Muscle of arm (tissue), 14 donors: ENCODE data around the gene KIF12. TPM values are rescaled to one million over a fixed set of nuclear protein-coding genes. Genes with fewer than 3 reads are reported as not detected.
"Not testable (repeated sequence)": the region's sequence is repeated elsewhere in the genome, so short reads cannot be mapped to it uniquely, and the experiment has no call there.

Experiments used
- DNase-seq: peaks from one replicate; pipeline ENCODE4 v3.0.0-alpha.2; 2013
- long read RNA-seq, 11 donors: transcript quantifications; one replicate each; lab custom pipeline, GENCODE V29; 2026
- polyA plus RNA-seq, 12 donors: library from polyadenylated mRNA; unstranded; fragments of 120-200 nt; gene quantifications; one replicate each; pipeline ENCODE4 v1.2.1, GENCODE V29; 2013; ENCODE audit not compliant: insufficient read length in 12 of 12

Gene KIF12
- 10 to 100 TPM in 1 of 12 donors, 1 to 10 TPM in 3, under 1 TPM in 6, not detected in 2; 0.17 to 21.0 (median 0.68) TPM for polyA plus RNA-seq
- long read RNA-seq, donor 1, partial matches to known transcripts = 18 of 19 reads
- long read RNA-seq, donor 1, other reads (novel, unspliced or antisense) = 0 of 19 reads
- long read RNA-seq, donor 2 = 0 reads
- long read RNA-seq, donor 3 = 0 reads
- long read RNA-seq, donor 4 = 0 reads
- long read RNA-seq, donor 5 = 0 reads
- long read RNA-seq, donor 6 = 0 reads
- long read RNA-seq, donor 7 = 0 reads
- long read RNA-seq, donor 8 = 0 reads
- long read RNA-seq, donor 9 = 0 reads
- long read RNA-seq, donor 10 = 0 reads
- long read RNA-seq, donor 11 = 0 reads

DNA sequence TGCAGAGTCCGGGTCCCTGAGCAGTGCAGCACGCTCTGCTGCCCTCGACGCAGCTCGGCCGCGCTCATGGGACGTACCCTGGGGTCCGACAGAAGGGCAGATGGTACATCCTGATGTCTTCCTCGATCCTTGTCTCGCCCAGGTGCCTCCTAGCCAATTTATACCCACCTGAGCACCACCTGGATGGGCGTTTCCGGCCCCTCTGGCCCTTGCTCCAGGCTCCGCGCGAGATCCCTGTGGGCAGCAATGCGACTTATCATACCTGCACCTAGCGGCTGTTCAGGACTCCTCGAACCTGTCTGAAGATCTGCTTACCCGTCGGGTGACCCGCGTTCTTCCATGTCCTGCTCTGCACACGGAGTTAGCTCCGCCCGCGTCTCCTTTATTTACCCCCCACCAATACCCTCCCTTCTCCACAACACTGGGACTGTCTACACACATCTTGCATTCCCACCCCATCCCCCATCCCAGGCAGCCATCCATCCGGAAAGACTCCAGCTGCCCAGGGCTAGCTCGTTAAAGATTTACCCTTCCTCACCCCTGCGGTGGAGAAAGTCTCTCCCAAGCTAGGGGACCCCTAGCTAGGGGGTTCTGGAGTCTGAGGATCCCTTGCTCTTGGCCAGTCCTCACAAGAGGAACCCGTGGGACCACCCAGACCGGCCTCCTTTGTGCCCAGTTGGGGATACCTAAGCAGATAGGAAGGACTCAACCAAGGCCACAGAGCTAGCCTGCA lies at the start of gene KIF12:
TSS of gene KIF12 (minus strand) at position 357 of the 733 bp plus-strand sequence. CDS start at position 341, 16 bp downstream.
- DNase-seq = no peak

GRCh38 chr9:114146735-114147134 lies 47.6 kb upstream of the KIF12 start:
- no peak for DNase-seq

GRCh38 chr9:114143234-114143633 lies 44.1 kb upstream of the KIF12 start:
- DNase-seq = no peak

- peak; percentile 42 for DNase-seq
Observed at GRCh38 chr9:114141553-114142402, 42.7 kb upstream of the KIF12 start.

DNA sequence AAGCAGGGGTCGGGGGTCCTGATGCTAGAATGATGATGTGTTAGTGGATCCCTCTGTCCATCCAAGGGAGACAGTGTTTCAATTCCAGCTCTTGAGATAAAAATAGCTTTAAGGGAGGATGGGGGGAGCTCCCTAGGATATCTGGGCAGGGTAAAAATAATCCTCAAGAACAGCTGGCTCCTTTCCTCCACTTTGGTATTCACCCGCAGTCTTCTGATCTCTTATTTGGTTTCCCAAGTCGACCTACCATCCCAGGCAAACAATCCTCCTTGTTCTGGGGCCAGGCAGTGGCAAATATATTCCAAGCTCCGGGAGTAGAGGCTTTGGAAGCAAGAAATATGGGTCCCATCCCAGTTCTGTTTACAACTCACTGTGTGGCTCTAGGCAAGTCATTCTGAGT lies 41.8 kb upstream of the KIF12 start:
- no peak for DNase-seq

DNA sequence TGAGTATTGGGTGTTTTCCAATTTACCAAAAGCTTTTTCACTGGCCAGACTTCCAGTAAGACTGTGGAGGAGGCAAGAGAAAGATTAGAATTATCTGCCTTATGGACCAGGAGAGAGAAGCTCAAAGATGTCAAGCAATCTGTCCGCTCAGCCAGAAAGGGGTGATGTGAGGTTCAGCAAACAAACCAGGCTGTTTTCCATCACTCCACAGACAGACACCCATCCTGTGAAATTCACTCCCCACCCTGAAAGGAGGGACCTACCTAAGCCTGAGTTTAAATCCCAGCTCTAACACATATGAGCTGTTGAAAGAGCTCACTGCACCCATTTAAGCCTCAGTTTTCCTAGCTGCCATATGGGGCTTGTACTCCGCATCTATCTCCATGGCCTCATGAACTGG lies 41.3 kb upstream of the KIF12 start:
- no peak for DNase-seq

DNA sequence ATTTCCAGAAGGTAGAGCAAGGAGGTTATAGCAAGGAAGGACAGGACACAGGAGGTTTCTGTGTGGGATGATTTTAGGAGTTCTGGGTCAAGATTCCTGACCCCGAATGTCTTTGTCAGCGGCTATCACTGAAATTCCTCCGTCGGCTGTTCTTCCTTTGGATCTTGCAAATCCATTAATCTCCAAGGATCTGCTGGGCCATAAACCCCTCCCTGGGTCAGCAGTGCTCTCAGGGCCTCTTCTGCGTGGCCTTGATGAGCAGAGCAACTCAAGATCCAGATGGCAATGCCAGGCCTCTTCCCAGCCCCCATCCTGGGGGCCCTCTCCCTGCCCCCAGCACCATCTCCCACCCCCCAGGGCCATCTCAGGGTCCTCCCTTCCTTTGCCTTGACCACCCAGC lies 40.0 kb upstream of the KIF12 start:
- no peak for DNase-seq

GRCh38 chr9:114138552-114138971 lies 39.5 kb upstream of the KIF12 start:
- no peak for DNase-seq

- DNase-seq = no peak
Observed at GRCh38 chr9:114137831-114138230, 38.7 kb upstream of the KIF12 start.

- no peak for DNase-seq
Observed at GRCh38 chr9:114134827-114135396, 35.8 kb upstream of the KIF12 start.

DNA sequence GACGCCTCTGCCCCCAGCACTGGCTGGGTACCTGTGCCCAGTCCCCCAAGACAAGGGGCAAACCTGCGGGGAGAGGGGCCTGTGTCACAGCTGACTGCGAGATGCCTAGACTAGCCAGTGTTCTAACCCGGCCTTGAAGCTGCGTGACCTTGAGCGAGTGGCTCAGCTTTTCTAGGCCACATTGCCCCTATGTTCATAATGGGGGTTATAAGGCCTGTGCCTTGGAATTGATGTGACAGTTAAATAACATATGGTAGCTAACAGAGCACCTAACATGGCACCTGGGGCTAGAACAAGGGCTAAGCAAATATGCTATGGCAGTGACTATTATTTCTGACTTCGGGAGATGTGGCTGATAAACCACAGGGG lies 33.4 kb upstream of the KIF12 start:
- no peak for DNase-seq

DNA sequence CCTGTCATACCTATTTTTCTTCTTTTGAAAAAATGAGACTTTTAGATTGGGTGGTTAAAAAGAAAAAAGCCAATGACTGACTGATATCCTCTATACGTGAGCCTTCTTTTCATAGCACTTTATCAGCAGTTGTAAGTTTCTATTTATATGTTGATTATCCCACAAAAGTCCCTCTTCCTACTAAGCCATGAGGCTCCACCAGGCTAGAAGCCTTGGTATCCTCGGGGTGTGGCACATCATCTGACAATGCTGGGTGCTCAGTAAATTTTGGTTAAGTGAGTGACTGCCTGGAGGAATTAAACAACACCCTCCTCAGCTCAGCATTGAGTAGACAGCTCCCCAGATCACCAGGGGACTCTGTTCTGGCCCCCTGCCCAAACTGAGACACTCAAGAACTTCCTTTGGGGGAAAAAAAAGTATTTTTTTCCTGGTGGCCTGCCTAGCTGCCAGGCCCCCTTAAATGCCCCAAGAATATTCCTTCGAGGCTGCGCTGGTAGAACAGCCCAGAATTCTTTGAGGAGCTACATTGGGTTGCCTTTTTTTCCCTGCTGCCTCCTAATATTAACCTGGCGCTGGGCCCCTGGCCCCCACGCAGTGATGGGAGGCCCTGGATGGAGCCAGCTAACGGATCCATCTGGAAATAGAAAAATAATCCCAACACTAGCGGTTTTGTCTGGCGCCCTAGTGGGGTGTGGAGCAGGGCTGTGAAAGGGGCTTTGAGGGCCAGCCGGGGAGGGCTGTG lies 32.9 kb upstream of the KIF12 start:
- DNase-seq = peak; percentile 29

GRCh38 chr9:114130624-114131277 lies 31.7 kb upstream of the KIF12 start:
- DNase-seq = no peak

- no peak for DNase-seq
Observed at GRCh38 chr9:114130141-114130540, 31.0 kb upstream of the KIF12 start.

DNA sequence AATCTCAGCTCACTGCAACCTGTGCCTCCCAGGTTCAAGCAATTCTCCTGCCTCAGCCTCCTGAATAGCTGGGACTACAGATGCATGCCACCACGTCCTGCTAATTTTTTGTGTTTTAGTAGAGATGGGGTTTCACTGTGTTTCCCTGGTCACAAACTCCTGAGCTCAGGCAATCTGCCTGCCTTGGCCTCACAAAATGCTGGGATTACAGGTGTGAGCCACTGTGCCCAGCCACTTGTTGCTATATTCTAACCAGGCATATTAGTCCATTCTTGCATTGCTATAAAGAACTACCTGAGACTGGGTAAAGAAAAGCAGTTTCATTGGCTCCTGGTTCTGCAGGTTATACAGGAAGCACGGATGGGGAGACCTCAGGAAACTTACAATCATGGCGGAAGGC lies 29.7 kb upstream of the KIF12 start:
- DNase-seq = not testable (repeated sequence)

- no peak for DNase-seq
Observed at GRCh38 chr9:114126247-114127060, 27.4 kb upstream of the KIF12 start.

DNA sequence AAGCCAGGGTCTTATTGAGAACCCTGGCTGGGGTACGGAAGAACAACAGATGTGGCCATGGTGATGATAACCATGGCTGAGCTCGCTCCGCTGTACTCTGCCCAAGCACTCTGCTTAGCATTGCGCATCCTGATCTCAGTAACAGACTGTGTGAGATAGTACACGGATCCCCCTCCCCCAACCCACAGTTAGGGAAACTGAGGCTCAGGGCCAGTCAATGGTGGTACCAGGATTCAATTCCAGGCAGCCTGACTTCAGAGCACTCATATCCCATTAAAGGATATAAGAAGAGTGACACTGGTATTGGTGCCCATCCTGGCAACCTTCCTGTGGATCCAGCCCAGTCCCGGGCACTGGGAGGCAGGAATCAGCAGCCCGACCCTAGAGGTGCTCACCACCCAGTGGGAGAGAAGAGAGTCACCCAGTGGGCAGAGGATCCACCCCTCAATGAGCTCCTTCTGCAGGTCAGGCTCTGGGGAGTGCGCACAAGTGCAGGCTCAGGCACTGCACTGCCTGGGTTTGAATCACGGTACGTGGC lies 26.5 kb upstream of the KIF12 start:
- DNase-seq = no peak

GRCh38 chr9:114124666-114125475 lies 25.8 kb upstream of the KIF12 start:
- DNase-seq = no peak

- no peak for DNase-seq
Observed at GRCh38 chr9:114124138-114124537, 25.0 kb upstream of the KIF12 start.
